HepG2 (cell line): ENCODE measurements around the gene POU2AF2. TPM values are rescaled to one million over a fixed set of nuclear protein-coding genes. Genes with fewer than 3 reads are reported as not detected.

Experiments used
- AGO1 ChIP-seq: fragments of 200-400 bp; formaldehyde crosslinking; IDR thresholded peaks from 2 replicates; pipeline ENCODE4 v1.6.1; 2017; ENCODE audit warnings: mild to moderate bottlenecking, low read depth, low read length, moderate library complexity; ENCODE audit not compliant: poor library complexity, severe bottlenecking
- ARID3A ChIP-seq: IDR thresholded peaks from 2 replicates; pipeline ENCODE4 v1.6.1; 2012; ENCODE audit warnings: low read depth, low read length, improper control_type of control experiment
- ATF3 ChIP-seq: sonication (generic); formaldehyde crosslinking; IDR thresholded peaks from 2 replicates; pipeline ENCODE4 v1.4.0; 2020; ENCODE audit warnings: missing genetic modification reagents
- ATF6 ChIP-seq: sonication (generic); formaldehyde crosslinking; conservative IDR thresholded peaks from 2 replicates; pipeline ENCODE4 v1.4.0; 2020; ENCODE audit warnings: missing genetic modification reagents
- ATF7-NPFF ChIP-seq: sonication (generic); formaldehyde crosslinking; IDR thresholded peaks from 2 replicates; pipeline ENCODE4 v1.8.1; 2023; ENCODE audit warnings: mild to moderate bottlenecking, low read depth, missing genetic modification reagents, moderate library complexity
- BCL6 ChIP-seq: IDR thresholded peaks from 2 replicates; pipeline ENCODE4 v1.6.1; 2016; ENCODE audit warnings: missing genetic modification reagents, missing compliant biosample characterization
- FIP1L1 ChIP-seq: fragments of 200-400 bp; formaldehyde crosslinking; IDR thresholded peaks from 2 replicates; pipeline ENCODE4 v1.6.1; 2018; ENCODE audit warnings: low read depth, mild to moderate bottlenecking, low read length, moderate library complexity, borderline replicate concordance; ENCODE audit not compliant: insufficient read depth
- FOSL2 ChIP-seq: sonication (generic); formaldehyde crosslinking; IDR thresholded peaks from 2 replicates; pipeline ENCODE4 v1.4.0; 2020; ENCODE audit warnings: missing genetic modification reagents
- GLI4 ChIP-seq: sonication (generic); formaldehyde crosslinking; IDR thresholded peaks from 2 replicates; pipeline ENCODE4 v1.5.1; 2020; ENCODE audit warnings: missing genetic modification reagents, mild to moderate bottlenecking, moderate library complexity, borderline replicate concordance
- IRF9 ChIP-seq: sonication (generic); formaldehyde crosslinking; IDR thresholded peaks from 2 replicates; pipeline ENCODE4 v1.8.0; 2022; ENCODE audit warnings: missing genetic modification reagents, mild to moderate bottlenecking, borderline replicate concordance
- JUN ChIP-seq: sonication (generic); formaldehyde crosslinking; IDR thresholded peaks from 2 replicates; pipeline ENCODE4 v1.4.0; 2020; ENCODE audit warnings: mild to moderate bottlenecking, missing genetic modification reagents
- KMT2A ChIP-seq: sonication (generic); formaldehyde crosslinking; IDR thresholded peaks from 2 replicates; pipeline ENCODE4 v1.4.0; 2020; ENCODE audit warnings: missing genetic modification reagents
- MYC ChIP-seq: sonication (generic); formaldehyde crosslinking; IDR thresholded peaks from 2 replicates; pipeline ENCODE4 v1.9.0; 2021; ENCODE audit warnings: missing genetic modification reagents, borderline replicate concordance
- NFE2L2 ChIP-seq: fragments of 150-350 bp; IDR thresholded peaks from 2 replicates; pipeline ENCODE4 v1.6.1; 2014; ENCODE audit warnings: low read length
- NFRKB ChIP-seq: fragments of 450-650 bp; IDR thresholded peaks from 2 replicates; pipeline ENCODE4 v1.6.1; 2017
- RNF2 ChIP-seq: fragments of 450-650 bp; conservative IDR thresholded peaks from 2 replicates; pipeline ENCODE4 v1.6.1; 2016; ENCODE audit warnings: low read depth
- SP2 ChIP-seq: sonication (generic); formaldehyde crosslinking; IDR thresholded peaks from 2 replicates; pipeline ENCODE4 v1.5.1; 2020; ENCODE audit warnings: mild to moderate bottlenecking, missing genetic modification reagents
- TBL1XR1 ChIP-seq: fragments of 150-350 bp; IDR thresholded peaks from 2 replicates; pipeline ENCODE4 v1.6.1; 2014; ENCODE audit warnings: borderline replicate concordance, low read length; ENCODE audit not compliant: partially characterized antibody
- WIZ ChIP-seq: sonication (generic); formaldehyde crosslinking; IDR thresholded peaks from 2 replicates; pipeline ENCODE4 v1.5.1; 2020; ENCODE audit warnings: mild to moderate bottlenecking, missing genetic modification reagents
- ZFY ChIP-seq: sonication (generic); formaldehyde crosslinking; IDR thresholded peaks from 2 replicates; pipeline ENCODE4 v1.4.0; 2020; ENCODE audit warnings: missing genetic modification reagents
- ZMYM2 ChIP-seq: sonication (generic); formaldehyde crosslinking; IDR thresholded peaks from 2 replicates; pipeline ENCODE4 v1.8.0; 2022; ENCODE audit warnings: mild to moderate bottlenecking, missing genetic modification reagents
- ZNF234 ChIP-seq: sonication (generic); formaldehyde crosslinking; conservative IDR thresholded peaks from 2 replicates; pipeline ENCODE4 v1.5.1; 2020; ENCODE audit warnings: mild to moderate bottlenecking, missing genetic modification reagents
- ZNF350 ChIP-seq: sonication (generic); formaldehyde crosslinking; IDR thresholded peaks from 2 replicates; pipeline ENCODE4 v1.4.0; 2020; ENCODE audit warnings: mild to moderate bottlenecking, low read depth, missing genetic modification reagents, borderline replicate concordance
- ZNF430 ChIP-seq: sonication (generic); formaldehyde crosslinking; IDR thresholded peaks from 2 replicates; pipeline ENCODE4 v1.9.0; 2021; ENCODE audit warnings: mild to moderate bottlenecking, missing genetic modification reagents
- ZNF44 ChIP-seq: sonication (generic); formaldehyde crosslinking; IDR thresholded peaks from 2 replicates; pipeline ENCODE4 v1.5.1; 2020; ENCODE audit warnings: mild to moderate bottlenecking, missing genetic modification reagents
- ZNF607 ChIP-seq: sonication (generic); formaldehyde crosslinking; IDR thresholded peaks from 2 replicates; pipeline ENCODE4 v1.5.1; 2020; ENCODE audit warnings: missing genetic modification reagents, mild to moderate bottlenecking, borderline replicate concordance
- ZNF850 ChIP-seq: sonication (generic); formaldehyde crosslinking; conservative IDR thresholded peaks from 2 replicates; pipeline ENCODE4 v1.9.0; 2021; ENCODE audit warnings: mild to moderate bottlenecking, missing genetic modification reagents
- ZNF891 ChIP-seq: sonication (generic); formaldehyde crosslinking; IDR thresholded peaks from 2 replicates; pipeline ENCODE4 v1.5.0; 2020; ENCODE audit warnings: mild to moderate bottlenecking, missing genetic modification reagents
- polyA plus RNA-seq, 8 experiments: library from polyadenylated mRNA; depleted of rRNA in 3 of 8; stranded (reverse) in 7 of 8; unstranded in 1 of 8; fragments of >200 nt; fragmentation: Illumina TruSeq in 4 of 8; extraction: Trizol in 4 of 8; gene quantifications; 2 replicates each; pipeline versions ENCODE4 v1.2.1 to v1.2.3, GENCODE V29; 2011 to 2016; ENCODE audit warnings: low read depth in 4 of 8, missing spikeins in 1 of 8, mixed read lengths in 1 of 8; ENCODE audit not compliant: insufficient read depth in 1 of 8
- total RNA-seq, 5 experiments: library from RNA; depleted of rRNA; stranded (reverse); fragments of >200 nt; fragmentation: Illumina TruSeq; extraction: Trizol; gene quantifications; 2 replicates each; pipeline ENCODE4 v1.2.3, GENCODE V29; 2016; ENCODE audit warnings: low read depth in 1 of 5

Gene POU2AF2
- total and polyA plus RNA-seq, 2 of the 13 experiments (the other 11 are each of a cell fraction or from before 2014, with no cell fraction given), result 0.11 TPM; not detected in 1

- TF ChIP-seq KMT2A (CRISPR knock-in tag) (no peak), IRF9 (CRISPR knock-in tag) (no peak), AGO1 (no peak), FOSL2 (0 out of 2 replicates have a peak, but pooled peaks have one; percentile 32), JUN (CRISPR knock-in tag) (no peak), MYC (CRISPR knock-in tag) (0 out of 2 replicates have a peak, but pooled peaks have one; percentile 19), NFE2L2 (no peak), BCL6 (CRISPR knock-in tag) (peak; percentile 85), ZNF350 (no peak), NFRKB (no peak), SP2 (no peak), GLI4 (CRISPR knock-in tag) (no peak), ATF6 (CRISPR knock-in tag) (no peak), ATF3 (no peak), ARID3A (no peak), FIP1L1 (no peak), ZNF891 (CRISPR knock-in tag) (no peak), ZNF44 (CRISPR knock-in tag) (no peak), TBL1XR1 (no peak), RNF2 (no peak), ZNF234 (CRISPR knock-in tag) (no peak), ATF7-NPFF (CRISPR knock-in tag) (no peak), ZFY (CRISPR knock-in tag) (0 out of 2 replicates have a peak, but pooled peaks have one; percentile 38), ZNF850 (CRISPR knock-in tag) (no peak), ZNF430 (no peak), ZNF607 (CRISPR knock-in tag) (no peak), WIZ (CRISPR knock-in tag) (no peak), ZMYM2 (CRISPR knock-in tag) (0 out of 2 replicates have a peak, but pooled peaks have one; percentile 42)
Observed at GRCh38 chr11:111330234-111330893, 84.8 kb downstream of the POU2AF2 start (continued).
